Panc1 (cell line): ENCODE results near the gene ID1. TPM values are rescaled to one million over a fixed set of nuclear protein-coding genes. Genes with fewer than 3 reads are reported as not detected.

Source experiments
- ATAC-seq: fragments of 200-7000 bp; cut with Tn5 transposase; 2 replicates; pipeline ENCODE4 v1.9.1; 2020; ENCODE audit warnings: mild to moderate bottlenecking, moderate library complexity
- BruUV-seq: library from RNA; stranded (reverse); fragments of 400-500 nt; replicated peaks from 2 replicates; lab custom pipeline; 2021; lab: Mats Ljungman, UMichigan
- CTCF ChIA-PET: fragments of 300-600 bp; sonication (Branson Sonifier 250); formaldehyde crosslinking; loops from one replicate; lab custom pipeline; 2022; ENCODE audit warnings: antibody characterized with exemption; lab: Charles Lee
- POLR2A ChIA-PET: fragments of 300-600 bp; sonication (Branson Sonifier 250); formaldehyde crosslinking; loops from one replicate; lab custom pipeline; 2022; ENCODE audit warnings: antibody characterized with exemption; lab: Charles Lee
- DNase-seq: peaks from one replicate; pipeline ENCODE4 v3.0.0-alpha.2; 2010; ENCODE audit warnings: low read depth, low spot score
- H3K27ac ChIP-seq: 2 replicates; pipeline ENCODE4 v1.5.1; 2011; ENCODE audit warnings: mild to moderate bottlenecking, low read length, inconsistent platforms
- H3K27me3 ChIP-seq: fragments of 200-500 bp; sonication (Bioruptor generic); 2 replicates; pipeline ENCODE4 v1.6.0; 2014; ENCODE audit warnings: low read length, inconsistent platforms; ENCODE audit not compliant: control insufficient read depth, insufficient read depth
- H3K36me3 ChIP-seq: fragments of 200-500 bp; sonication (Bioruptor generic); 2 replicates; pipeline ENCODE4 v1.5.1; 2014; ENCODE audit warnings: inconsistent platforms, mild to moderate bottlenecking, low read length, moderate library complexity; ENCODE audit not compliant: control insufficient read depth, insufficient read depth
- H3K4me1 ChIP-seq: 2 replicates; pipeline ENCODE4 v1.5.1; 2011; ENCODE audit warnings: inconsistent platforms, mild to moderate bottlenecking, low read length, moderate library complexity; ENCODE audit not compliant: control insufficient read depth, insufficient read depth
- H3K4me3 ChIP-seq, 2 experiments: 2 replicates each; pipeline ENCODE4 v1.5.1; 2011 to 2012; ENCODE audit warnings: low read depth in 2 of 2, low read length in 2 of 2, mild to moderate bottlenecking in 2 of 2, inconsistent platforms in 1 of 2, moderate library complexity in 1 of 2
- H3K9me3 ChIP-seq: fragments of 200-500 bp; sonication (Bioruptor generic); 2 replicates; pipeline ENCODE4 v1.5.1; 2014; ENCODE audit warnings: low read depth, mild to moderate bottlenecking, inconsistent platforms, low read length, moderate library complexity; ENCODE audit not compliant: control insufficient read depth, insufficient read depth
- POLR2AphosphoS5 ChIP-seq: IDR thresholded peaks from 2 replicates; pipeline ENCODE4 v1.6.1; 2012; ENCODE audit warnings: mild to moderate bottlenecking, low read depth, low read length, moderate library complexity
- SIN3A ChIP-seq: IDR thresholded peaks from 2 replicates; pipeline ENCODE4 v1.6.1; 2012; ENCODE audit warnings: low read depth, mild to moderate bottlenecking, low read length, moderate library complexity, borderline replicate concordance; ENCODE audit not compliant: insufficient read depth
- TCF7L2 ChIP-seq: IDR thresholded peaks from 2 replicates; pipeline ENCODE4 v1.6.1; 2011; ENCODE audit warnings: mild to moderate bottlenecking, low read depth, low read length, inconsistent platforms
- in situ Hi-C: cut with HindIII; loops from 2 replicates; pipeline ENCODE4 v1.10.0; 2016; ENCODE audit warnings: low sequenced_read_pairs, low pct_unique_long_range_greater_than_20kb
- intact Hi-C: fragments of 100-400 bp; cut with micrococcal nuclease; formaldehyde crosslinking; loops from one replicate; pipeline ENCODE4 v1.10.0; 2022; ENCODE audit not compliant: unreplicated experiment
- total RNA-seq: library from RNA; stranded (reverse); gene quantifications from one replicate; pipeline ENCODE4 v1.2.1, GENCODE V29; 2021; ENCODE audit not compliant: unreplicated experiment
- TF ChIP-seq, protein P1 (sequence below): fragments of 450-650 bp; IDR thresholded peaks from 2 replicates; pipeline ENCODE4 v1.5.1; 2017; ENCODE audit warnings: mild to moderate bottlenecking
- TF ChIP-seq, protein P2 (sequence below), 2 experiments: IDR thresholded peaks; 2 replicates each; pipeline ENCODE4 v1.6.1; 2011 to 2012; ENCODE audit warnings: low read depth in 2 of 2, control low read depth in 1 of 2, low read length in 1 of 2, mild to moderate bottlenecking in 1 of 2, moderate library complexity in 1 of 2; ENCODE audit not compliant: insufficient read depth in 1 of 2

The ID1 gene
- total RNA-seq, 1 experiment from 2014 or later, result 152 TPM

- POLR2A ChIA-PET, result interaction anchor here (0.5 to 2.7 kb wide), 4 partner anchors 8 to 141 kb away, joined by 3 to 39 read pairs (median 25); partner anchors contain the start of gene ID1
- no TSS peak for BruUV-seq
- intact Hi-C loops, result no loop called here
Observed at GRCh38 chr20:31596831-31597480, 8.1 kb upstream of the ID1 start.

GRCh38 chr20:31597481-31597855, 7.6 kb upstream of the ID1 start:
- in situ Hi-C loops, result no loop called here
- H3K9me3 ChIP-seq, result no peaks in the 10 kb centered on the region
- CTCF ChIA-PET, result interaction anchor here (0.9 to 2.1 kb wide), 2 partner anchors 11 to 35 kb away, joined by 6 to 11 read pairs; no protein-coding TSS in a partner anchor
- ATAC-seq (no peak), DNase-seq (no peak)
- peak overlapping the region; percentile 97 for H3K27ac ChIP-seq
- no peaks in the 10 kb centered on the region for H3K36me3 ChIP-seq
- POLR2A ChIA-PET, result interaction anchor here (0.5 kb wide), 1 partner anchor 141 kb away, joined by 3 read pairs; no protein-coding TSS in a partner anchor
- no peak overlapping the region for H3K4me3 ChIP-seq
- no TSS peak for BruUV-seq
- no peak for TF ChIP-seq SIN3A
- TF ChIP-seq, protein P1, sequence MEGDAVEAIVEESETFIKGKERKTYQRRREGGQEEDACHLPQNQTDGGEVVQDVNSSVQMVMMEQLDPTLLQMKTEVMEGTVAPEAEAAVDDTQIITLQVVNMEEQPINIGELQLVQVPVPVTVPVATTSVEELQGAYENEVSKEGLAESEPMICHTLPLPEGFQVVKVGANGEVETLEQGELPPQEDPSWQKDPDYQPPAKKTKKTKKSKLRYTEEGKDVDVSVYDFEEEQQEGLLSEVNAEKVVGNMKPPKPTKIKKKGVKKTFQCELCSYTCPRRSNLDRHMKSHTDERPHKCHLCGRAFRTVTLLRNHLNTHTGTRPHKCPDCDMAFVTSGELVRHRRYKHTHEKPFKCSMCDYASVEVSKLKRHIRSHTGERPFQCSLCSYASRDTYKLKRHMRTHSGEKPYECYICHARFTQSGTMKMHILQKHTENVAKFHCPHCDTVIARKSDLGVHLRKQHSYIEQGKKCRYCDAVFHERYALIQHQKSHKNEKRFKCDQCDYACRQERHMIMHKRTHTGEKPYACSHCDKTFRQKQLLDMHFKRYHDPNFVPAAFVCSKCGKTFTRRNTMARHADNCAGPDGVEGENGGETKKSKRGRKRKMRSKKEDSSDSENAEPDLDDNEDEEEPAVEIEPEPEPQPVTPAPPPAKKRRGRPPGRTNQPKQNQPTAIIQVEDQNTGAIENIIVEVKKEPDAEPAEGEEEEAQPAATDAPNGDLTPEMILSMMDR, result no peak
- TF ChIP-seq POLR2AphosphoS5, result no peak
- TF ChIP-seq TCF7L2, result no peak
- TF ChIP-seq, protein P2, sequence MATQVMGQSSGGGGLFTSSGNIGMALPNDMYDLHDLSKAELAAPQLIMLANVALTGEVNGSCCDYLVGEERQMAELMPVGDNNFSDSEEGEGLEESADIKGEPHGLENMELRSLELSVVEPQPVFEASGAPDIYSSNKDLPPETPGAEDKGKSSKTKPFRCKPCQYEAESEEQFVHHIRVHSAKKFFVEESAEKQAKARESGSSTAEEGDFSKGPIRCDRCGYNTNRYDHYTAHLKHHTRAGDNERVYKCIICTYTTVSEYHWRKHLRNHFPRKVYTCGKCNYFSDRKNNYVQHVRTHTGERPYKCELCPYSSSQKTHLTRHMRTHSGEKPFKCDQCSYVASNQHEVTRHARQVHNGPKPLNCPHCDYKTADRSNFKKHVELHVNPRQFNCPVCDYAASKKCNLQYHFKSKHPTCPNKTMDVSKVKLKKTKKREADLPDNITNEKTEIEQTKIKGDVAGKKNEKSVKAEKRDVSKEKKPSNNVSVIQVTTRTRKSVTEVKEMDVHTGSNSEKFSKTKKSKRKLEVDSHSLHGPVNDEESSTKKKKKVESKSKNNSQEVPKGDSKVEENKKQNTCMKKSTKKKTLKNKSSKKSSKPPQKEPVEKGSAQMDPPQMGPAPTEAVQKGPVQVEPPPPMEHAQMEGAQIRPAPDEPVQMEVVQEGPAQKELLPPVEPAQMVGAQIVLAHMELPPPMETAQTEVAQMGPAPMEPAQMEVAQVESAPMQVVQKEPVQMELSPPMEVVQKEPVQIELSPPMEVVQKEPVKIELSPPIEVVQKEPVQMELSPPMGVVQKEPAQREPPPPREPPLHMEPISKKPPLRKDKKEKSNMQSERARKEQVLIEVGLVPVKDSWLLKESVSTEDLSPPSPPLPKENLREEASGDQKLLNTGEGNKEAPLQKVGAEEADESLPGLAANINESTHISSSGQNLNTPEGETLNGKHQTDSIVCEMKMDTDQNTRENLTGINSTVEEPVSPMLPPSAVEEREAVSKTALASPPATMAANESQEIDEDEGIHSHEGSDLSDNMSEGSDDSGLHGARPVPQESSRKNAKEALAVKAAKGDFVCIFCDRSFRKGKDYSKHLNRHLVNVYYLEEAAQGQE (IDR thresholded peaks at IDR 0.05; ENCODE audit: insufficient read depth in 1 of 2, low read depth in 2 of 2, low read length in 1 of 2), result no peak
- no peaks in the 10 kb centered on the region for H3K27me3 ChIP-seq
- H3K4me1 ChIP-seq, result peaks cover 49% of the 10 kb centered on the region
- intact Hi-C loops, result no loop called here

More at GRCh38 chr20:31596831-31597480, 8.1 kb upstream of the ID1 start:
- H3K4me1 ChIP-seq, result peaks cover 44% of the 10 kb centered on the region
- TF ChIP-seq SIN3A, result no peak
- TF ChIP-seq, protein P1, result no peak
- TF ChIP-seq TCF7L2, result no peak
- TF ChIP-seq POLR2AphosphoS5, result no peak
- TF ChIP-seq, protein P2 (IDR thresholded peaks at IDR 0.05; ENCODE audit: insufficient read depth in 1 of 2, low read depth in 2 of 2, low read length in 1 of 2), result no peak
- H3K27me3 ChIP-seq, result no peaks in the 10 kb centered on the region
- CTCF ChIA-PET, result interaction anchor here (0.7 to 2.1 kb wide), 3 partner anchors 12 to 35 kb away, joined by 6 to 11 read pairs (median 6); no protein-coding TSS in a partner anchor
- no peak overlapping the region for H3K4me3 ChIP-seq
- H3K9me3 ChIP-seq, result no peaks in the 10 kb centered on the region
- in situ Hi-C loops, result no loop called here
- peak overlapping the region; percentile 97 for H3K27ac ChIP-seq
- ATAC-seq (no peak), DNase-seq (no peak)
- no peaks in the 10 kb centered on the region for H3K36me3 ChIP-seq
